IMR-90 (cell line): Measurements from ENCODE around the gene SESN1. TPM values are rescaled to one million over a fixed set of nuclear protein-coding genes. Genes with fewer than 3 reads are reported as not detected.

Experiments used
- ATAC-seq: fragments of 200-7000 bp; cut with Tn5 transposase; 2 replicates; pipeline ENCODE4 v1.9.1; 2020; ENCODE audit warnings: low read depth, mild to moderate bottlenecking, moderate library complexity
- BruUV-seq: library from RNA; stranded (reverse); fragments of 400-500 nt; replicated peaks from 2 replicates; lab custom pipeline; 2021; lab: Mats Ljungman, UMichigan
- CTCF ChIA-PET: fragments of 300-600 bp; formaldehyde crosslinking; extraction: SDS; loops from one replicate; lab custom pipeline; 2021; ENCODE audit warnings: antibody characterized with exemption; lab: Yijun Ruan, JAX
- POLR2A ChIA-PET: fragments of 300-600 bp; sonication (Branson Sonifier 250); formaldehyde crosslinking; loops from one replicate; lab custom pipeline; 2022; ENCODE audit warnings: antibody characterized with exemption; ENCODE audit not compliant: unreplicated experiment; lab: Charles Lee
- DNase-seq: peaks from one replicate; pipeline ENCODE4 v3.0.0; 2013
- H2AFZ ChIP-seq: replicated peaks from 2 replicates; pipeline ENCODE3; 2013; ENCODE audit warnings: low read length, mild to moderate bottlenecking; ENCODE audit not compliant: poor library complexity
- H2AK5ac ChIP-seq: 2 replicates; pipeline ENCODE4 v1.6.1; 2013; ENCODE audit warnings: low read depth, low read length, inconsistent platforms
- H2AK9ac ChIP-seq: replicated peaks from 2 replicates; pipeline ENCODE3; 2013; ENCODE audit warnings: mild to moderate bottlenecking, low read depth, low read length, moderate library complexity; ENCODE audit not compliant: poor library complexity
- H2BK120ac ChIP-seq: 2 replicates; pipeline ENCODE4 v1.6.1; 2013; ENCODE audit warnings: low read depth, low read length, inconsistent platforms
- H2BK15ac ChIP-seq: 3 replicates; pipeline ENCODE4 v1.6.1; 2013; ENCODE audit warnings: low read depth, low read length, inconsistent platforms
- H2BK20ac ChIP-seq: 2 replicates; pipeline ENCODE4 v1.6.1; 2013; ENCODE audit warnings: low read depth, mild to moderate bottlenecking, inconsistent platforms, low read length, moderate library complexity
- H2BK5ac ChIP-seq: 2 replicates; pipeline ENCODE4 v1.6.1; 2013; ENCODE audit warnings: mild to moderate bottlenecking, low read depth, low read length, inconsistent platforms; ENCODE audit not compliant: poor library complexity, severe bottlenecking
- H3K14ac ChIP-seq: replicated peaks from 2 replicates; pipeline ENCODE4 v1.6.1; 2013; ENCODE audit warnings: low read depth, low read length, inconsistent platforms
- H3K18ac ChIP-seq: 2 replicates; pipeline ENCODE4 v1.6.1; 2013; ENCODE audit warnings: low read depth, low read length, control low read depth
- H3K23ac ChIP-seq: 2 replicates; pipeline ENCODE4 v1.6.1; 2013; ENCODE audit warnings: low read depth, low read length, inconsistent platforms
- H3K27ac ChIP-seq: 2 replicates; pipeline ENCODE4 v1.5.1; 2013; ENCODE audit warnings: mild to moderate bottlenecking, control low read depth, low read length; ENCODE audit not compliant: insufficient read depth
- H3K27me3 ChIP-seq: 2 replicates; pipeline ENCODE4 v1.6.1; 2013; ENCODE audit warnings: low read length; ENCODE audit not compliant: control insufficient read depth, insufficient read depth
- H3K36me3 ChIP-seq: 2 replicates; pipeline ENCODE4 v1.6.1; 2013; ENCODE audit warnings: low read length, mixed read lengths; ENCODE audit not compliant: control insufficient read depth, insufficient read depth
- H3K4ac ChIP-seq: 2 replicates; pipeline ENCODE4 v1.6.1; 2013; ENCODE audit warnings: low read depth, low read length, inconsistent platforms
- H3K4me1 ChIP-seq: 2 replicates; pipeline ENCODE4 v1.6.1; 2013; ENCODE audit warnings: low read length, mixed read lengths; ENCODE audit not compliant: control insufficient read depth, insufficient read depth
- H3K4me2 ChIP-seq: 2 replicates; pipeline ENCODE4 v1.6.1; 2013; ENCODE audit warnings: low read depth, mild to moderate bottlenecking, control low read depth, low read length, moderate library complexity
- H3K4me3 ChIP-seq: 2 replicates; pipeline ENCODE4 v1.5.1; 2013; ENCODE audit warnings: low read depth, mild to moderate bottlenecking, control low read depth, low read length, moderate library complexity; ENCODE audit not compliant: insufficient read depth
- H3K56ac ChIP-seq: 2 replicates; pipeline ENCODE4 v1.6.1; 2013; ENCODE audit warnings: low read length, inconsistent platforms; ENCODE audit not compliant: insufficient read depth; ENCODE audit errors: extremely low read depth
- H3K79me1 ChIP-seq, 2 experiments: 2 replicates each; pipeline ENCODE4 v1.6.1; 2013; ENCODE audit warnings: low read length in 2 of 2, inconsistent platforms in 1 of 2, low read depth in 1 of 2
- H3K9ac ChIP-seq: 2 replicates; pipeline ENCODE4 v1.6.1; 2013; ENCODE audit warnings: low read depth, low read length, control low read depth
- H3K9me1 ChIP-seq: 2 replicates; pipeline ENCODE4 v1.6.1; 2013; ENCODE audit warnings: low read length, inconsistent platforms; ENCODE audit not compliant: insufficient read depth
- H3K9me3 ChIP-seq: 2 replicates; pipeline ENCODE4 v1.6.1; 2013; ENCODE audit warnings: low read length; ENCODE audit not compliant: control insufficient read depth, insufficient read depth
- H4K20me1 ChIP-seq: 2 replicates; pipeline ENCODE4 v1.6.1; 2013; ENCODE audit warnings: low read length, inconsistent platforms; ENCODE audit not compliant: insufficient read depth
- H4K5ac ChIP-seq: 2 replicates; pipeline ENCODE4 v1.6.1; 2013; ENCODE audit warnings: mild to moderate bottlenecking, low read depth, low read length, control low read depth
- H4K8ac ChIP-seq, 2 experiments: 2 replicates each; pipeline ENCODE4 v1.6.1; 2013; ENCODE audit warnings: low read depth in 2 of 2, low read length in 2 of 2, control low read depth in 1 of 2, inconsistent platforms in 1 of 2
- H4K91ac ChIP-seq: 2 replicates; pipeline ENCODE4 v1.6.1; 2013; ENCODE audit warnings: low read depth, low read length, inconsistent platforms; ENCODE audit not compliant: insufficient read depth
- FOS ChIP-seq: fragments of 150-350 bp; IDR thresholded peaks from 2 replicates; pipeline ENCODE4 v1.6.1; 2016; ENCODE audit warnings: low read depth, low read length
- RCOR1 ChIP-seq: IDR thresholded peaks from 2 replicates; pipeline ENCODE4 v1.6.1; 2012; ENCODE audit warnings: mild to moderate bottlenecking, low read length, improper control_type of control experiment; ENCODE audit not compliant: insufficient replicate concordance
- RFX5 ChIP-seq: IDR thresholded peaks from 2 replicates; pipeline ENCODE4 v1.8.0; 2012; ENCODE audit warnings: low read depth, mild to moderate bottlenecking, low read length, moderate library complexity
- WGBS, 2 experiments: methylation state at CpG; one replicate each; pipeline versions ENCODE4 v1.1.5 to v1.1.7; 2013; ENCODE audit warnings: missing lambda C conversion rate in 2 of 2; ENCODE audit not compliant: insufficient read length in 1 of 2; ENCODE audit errors: extremely low coverage in 2 of 2; 5-methylcytosine and 5-hydroxymethylcytosine counted together
- dilution Hi-C: fragments of 300-500 bp; cut with HindIII; formaldehyde crosslinking; loops from one replicate; pipeline ENCODE4 v1.14.3; 2018; ENCODE audit warnings: low sequenced_read_pairs; ENCODE audit not compliant: unreplicated experiment
- in situ Hi-C: fragments of 300-500 bp; cut with MboI; formaldehyde crosslinking; loops from 3 replicates; pipeline ENCODE4 v1.14.3; 2019; ENCODE audit warnings: low sequenced_read_pairs, inconsistent platforms, mixed read lengths
- intact Hi-C: fragments of 100-400 bp; cut with micrococcal nuclease; formaldehyde crosslinking; loops from 2 replicates; pipeline ENCODE4 v1.10.0; 2022
- polyA plus RNA-seq, 3 experiments: library from polyadenylated mRNA; depleted of rRNA; stranded (reverse); fragments of >200 nt; gene quantifications; 2 replicates each; pipeline ENCODE4 v1.2.3, GENCODE V29; 2012; ENCODE audit warnings: low replicate concordance in 1 of 3
- total RNA-seq: library from RNA; depleted of rRNA; stranded (reverse); fragments of >200 nt; gene quantifications from 2 replicates; pipeline ENCODE4 v1.2.3, GENCODE V29; 2012

Gene SESN1
- total and polyA plus RNA-seq, 2 of the 4 experiments (the other 2 are of a cell fraction), result 9.7 to 16.7 TPM

DNA sequence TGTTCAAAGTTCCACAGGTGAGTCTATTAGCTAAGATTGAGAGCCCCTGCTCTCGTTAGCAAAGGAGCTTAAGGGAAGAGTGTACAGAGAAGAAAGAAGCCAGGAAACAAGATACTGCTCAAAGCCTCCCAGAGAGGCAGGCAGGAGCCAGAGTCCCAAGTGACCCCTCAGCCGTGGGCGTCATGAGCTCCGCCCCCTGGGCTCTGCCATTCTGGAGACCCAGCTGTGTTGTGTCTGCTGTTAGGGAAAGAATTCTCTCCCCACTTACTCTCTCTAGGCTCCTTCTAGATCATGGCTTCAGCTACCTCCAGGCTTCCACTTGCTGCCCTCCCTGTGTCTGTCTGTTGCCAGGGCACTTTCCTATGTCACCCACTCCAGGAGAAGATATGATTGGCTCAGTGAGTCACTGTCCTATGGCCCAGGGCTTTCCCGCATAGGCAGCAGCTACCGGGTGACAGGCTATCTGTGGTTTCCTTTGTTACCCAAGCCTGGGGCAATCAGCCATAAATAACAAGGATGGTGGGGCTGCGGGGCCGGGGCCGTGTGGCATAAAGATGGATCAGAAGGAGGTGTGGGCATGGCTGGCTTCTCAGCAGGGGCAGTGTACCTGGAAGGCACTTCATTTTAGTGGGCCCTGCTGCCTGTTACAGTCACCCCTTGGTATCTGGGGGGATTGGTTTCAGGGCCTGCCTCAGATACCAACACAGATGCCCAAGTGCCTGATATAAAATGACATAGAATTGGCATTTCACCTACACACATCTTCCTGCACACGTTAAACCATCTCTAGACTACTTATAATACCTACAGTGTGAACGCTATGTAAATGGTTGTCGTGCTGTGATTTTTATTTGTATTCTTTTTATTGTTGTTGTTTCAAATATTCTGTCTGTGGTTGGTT, 127.5 kb downstream of the SESN1 start (continued):
- TF ChIP-seq FOS (no peak), RFX5 (peak; percentile 63; the same call in 1 of the 2 replicates)

- H3K36me3 ChIP-seq, result no peaks in the 10 kb centered on the region
- DNase-seq (no peak), ATAC-seq (no peak)
- H3K18ac ChIP-seq, result no peak overlapping the region
- no peaks in the 10 kb centered on the region for H4K20me1 ChIP-seq
- intact Hi-C loops (no loop called here), in situ Hi-C loops (no loop called here), dilution Hi-C loops (no loop called here)
- no peak overlapping the region for H2AK9ac ChIP-seq
- H3K4me1 ChIP-seq, result peaks cover 3% of the 10 kb centered on the region
- H4K91ac ChIP-seq, result no peak overlapping the region
- no peak overlapping the region for H4K8ac ChIP-seq
- H2BK15ac ChIP-seq, result no peak overlapping the region
- no peak overlapping the region for H3K27ac ChIP-seq
- no peak for TF ChIP-seq RCOR1
- 100% methylated on average over 1 of the region's 5 CpGs; no CpG with 5 or more reads in 1 of the 2 experiments for WGBS, 2 experiments
- no peaks in the 10 kb centered on the region; the same call in 1 of the 2 replicates for H3K9me1 ChIP-seq
- no peak overlapping the region for H2BK20ac ChIP-seq
- H3K14ac ChIP-seq, result no peak overlapping the region
- no peaks in the 10 kb centered on the region for H3K27me3 ChIP-seq
- no peak overlapping the region for H4K5ac ChIP-seq
- no peak overlapping the region for H3K4me3 ChIP-seq
- H3K56ac ChIP-seq, result no peak overlapping the region
- POLR2A ChIA-PET, result no interaction called here
- no peak overlapping the region for H2BK5ac ChIP-seq
- H3K4ac ChIP-seq, result no peak overlapping the region
- no peak overlapping the region for H3K4me2 ChIP-seq
- no peak overlapping the region for H3K9ac ChIP-seq
- H2BK120ac ChIP-seq, result no peak overlapping the region
- H3K23ac ChIP-seq, result no peak overlapping the region
- CTCF ChIA-PET, result no interaction called here
- H2AK5ac ChIP-seq, result no peak overlapping the region
- BruUV-seq, result no TSS peak
- H3K9me3 ChIP-seq, result no peaks in the 10 kb centered on the region
- no peaks in the 10 kb centered on the region for H3K79me1 ChIP-seq
- H2AFZ ChIP-seq, result no peak overlapping the region
Measured at GRCh38 chr6:108966251-108966650, 128.4 kb downstream of the SESN1 start.
